D721Med (cell line): ENCODE measurements around the gene USF1.

Source experiments
- DNase-seq: peaks from one replicate; pipeline ENCODE4 v3.0.0; 2011; ENCODE audit warnings: low spot score; ENCODE audit not compliant: insufficient read length
- FAIRE-seq: peaks from 2 replicates; lab custom pipeline; 2011; peaks lifted over from hg19 to GRCh38; lab: Jason Lieb, UNC
- CTCF ChIP-seq: IDR thresholded peaks from 2 replicates; pipeline ENCODE4 v1.5.1; 2012; ENCODE audit warnings: mild to moderate bottlenecking, control low read depth; ENCODE audit not compliant: insufficient read depth; ENCODE audit errors: missing control alignments

The USF1 gene

GRCh38 chr1:161059293-161059692 is 13.5 kb upstream of the USF1 start:
- no peak for TF ChIP-seq CTCF
- no peak for FAIRE-seq
- DNase-seq, result no peak

GRCh38 chr1:161054805-161055204 is 9.0 kb upstream of the USF1 start:
- no peak for DNase-seq

GRCh38 chr1:161054232-161054631 is 8.5 kb upstream of the USF1 start:
- no peak for TF ChIP-seq CTCF
- no peak for DNase-seq
- FAIRE-seq, result no peak

More at GRCh38 chr1:161054805-161055204, 9.0 kb upstream of the USF1 start:
- TF ChIP-seq CTCF, result no peak
- no peak for FAIRE-seq

DNA sequence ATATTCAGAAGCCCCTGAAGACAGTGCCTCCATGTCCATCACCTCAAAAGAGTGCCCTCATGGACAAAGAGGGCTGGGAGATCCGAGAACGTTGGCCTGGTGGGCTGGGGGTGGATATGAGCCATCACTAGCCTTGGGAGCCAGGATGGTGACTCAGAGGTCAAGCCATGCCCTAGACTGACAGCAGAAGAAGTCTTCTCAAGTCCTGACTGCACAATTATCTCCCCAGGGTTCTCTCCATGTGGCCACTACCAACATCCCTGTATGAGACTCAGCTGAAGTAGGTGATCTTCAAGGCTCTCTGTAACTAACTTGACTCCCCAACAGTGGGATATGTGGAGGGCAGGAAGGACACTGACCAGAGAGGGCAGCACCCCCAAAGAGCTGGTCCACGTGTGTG is 7.1 kb upstream of the USF1 start:
- FAIRE-seq (no peak), DNase-seq (no peak)
- no peak for TF ChIP-seq CTCF

DNA sequence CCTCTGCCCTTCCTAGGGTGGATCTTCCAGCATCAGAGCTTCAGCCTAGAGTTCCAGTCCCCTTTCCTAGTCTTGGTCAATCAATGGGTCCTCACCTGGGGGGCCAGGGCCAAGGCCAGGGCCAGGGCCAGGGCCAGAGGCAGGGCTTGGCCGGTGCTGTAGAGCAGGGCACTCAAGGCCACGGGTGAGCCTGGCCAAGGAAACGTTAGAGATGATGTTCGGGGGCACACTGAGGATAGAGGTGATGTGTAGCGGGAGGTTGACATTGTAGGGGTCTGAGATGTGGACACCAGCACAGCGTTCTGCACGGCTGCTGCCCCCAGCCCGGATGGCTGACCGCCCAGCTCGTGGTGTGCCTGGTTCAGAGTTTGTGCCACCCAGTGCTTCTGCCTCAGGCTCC is 5.4 kb upstream of the USF1 start:
- TF ChIP-seq CTCF, result no peak
- DNase-seq (no peak), FAIRE-seq (no peak)

GRCh38 chr1:161048949-161049722 is 3.4 kb upstream of the USF1 start:
- DNase-seq (no peak), FAIRE-seq (no peak)

More at GRCh38 chr1:161048949-161049722, 3.4 kb upstream of the USF1 start:
- TF ChIP-seq CTCF, result no peak
